SHP77 (cell line): ENCODE results near the gene MINDY3.
A peak's percentile ranks its signal among the peaks of the same experiment; 100 is the strongest.
"Not testable (repeated sequence)": the region's sequence is repeated elsewhere in the genome, so short reads cannot be mapped to it uniquely, and the experiment has no call there.

ENCODE experiments used
- DNase-seq, 2 experiments: peaks; one replicate each; lab custom pipeline; 2025; lab: John Stamatoyannopoulos, UW

MINDY3 gene

DNA sequence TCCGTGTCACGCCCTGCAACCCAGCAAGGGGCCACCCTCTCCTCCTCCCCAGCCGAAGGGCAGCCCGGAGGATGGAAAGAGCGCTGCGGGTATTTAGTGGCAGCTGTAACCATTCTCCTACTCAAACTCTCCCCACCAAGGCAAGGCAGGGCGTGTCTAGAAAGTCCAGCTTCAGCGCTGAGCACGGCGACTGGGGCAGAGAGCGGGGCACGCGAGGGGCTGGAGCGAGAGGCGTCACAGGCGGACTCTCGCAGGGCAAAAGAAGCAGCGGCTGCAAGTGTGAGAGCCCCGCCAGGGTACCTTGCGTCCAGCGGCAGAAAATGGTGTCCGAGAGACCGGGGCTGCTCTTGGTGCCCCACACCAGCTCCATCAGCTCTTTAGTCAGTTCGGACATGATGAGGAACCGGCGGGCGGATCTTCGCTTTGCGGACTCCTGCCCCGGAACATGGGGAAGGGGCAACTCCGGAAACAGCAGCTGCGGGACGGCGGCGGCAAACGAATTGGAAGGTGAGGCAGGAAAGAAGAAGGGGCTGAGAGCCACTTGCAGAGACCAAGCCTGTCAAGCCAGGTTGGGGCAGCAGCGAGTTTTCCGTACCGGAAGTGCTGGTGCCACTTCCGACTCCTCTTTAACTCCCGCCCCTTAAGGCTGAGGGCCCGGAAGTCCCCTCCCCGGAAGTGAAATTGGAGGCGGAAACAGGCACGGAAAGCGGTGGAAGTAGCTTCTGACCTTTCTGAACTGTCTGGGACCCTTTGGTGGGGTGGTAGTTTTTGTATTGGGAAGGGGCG is at the start of gene MINDY3:
Gene MINDY3 (minus strand): TSS at position 602 of the 786 bp plus-strand sequence. CDS start 208 bp downstream, at position 394.
- peak; percentile 60 to 85 for DNase-seq

DNA sequence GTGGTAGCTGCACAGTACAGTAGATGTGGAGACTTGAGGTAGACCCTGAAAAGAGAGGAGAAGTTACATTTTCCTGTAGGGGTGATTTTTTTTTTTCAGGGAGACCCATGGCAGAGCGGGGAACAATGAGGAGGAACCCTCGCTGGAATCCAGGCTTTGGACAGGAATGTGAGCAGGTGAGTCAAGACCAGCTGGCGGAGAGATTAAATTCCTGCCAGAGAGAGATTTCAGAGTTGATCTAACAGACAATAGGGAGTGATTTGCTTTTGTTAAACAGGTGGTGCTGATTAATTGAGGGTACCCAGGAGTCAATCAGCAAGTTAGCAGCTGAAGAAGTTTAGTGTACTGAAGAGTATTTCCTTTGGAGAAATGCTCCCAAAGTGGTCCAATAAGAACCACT is 41.6 kb upstream of the MINDY3 start:
- no peak for DNase-seq

DNA sequence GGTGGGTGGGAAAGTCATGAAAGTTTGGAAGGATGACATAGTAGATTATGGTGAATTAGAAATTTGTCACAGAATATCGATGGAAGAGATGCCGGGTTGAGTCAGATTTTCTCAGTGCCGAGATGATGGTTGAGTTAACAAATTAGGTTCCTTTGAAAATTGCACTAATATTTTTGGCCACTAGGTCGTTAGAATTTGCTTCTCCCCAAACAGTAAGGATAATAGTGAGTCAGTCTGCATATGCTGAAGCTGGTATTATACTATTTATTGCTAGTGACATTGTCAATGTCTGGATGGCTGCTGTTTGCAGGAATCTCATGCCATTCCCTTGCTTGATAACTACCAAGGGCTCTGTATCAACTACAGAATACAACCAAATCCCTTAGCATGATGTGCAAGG is 37.7 kb upstream of the MINDY3 start:
- no peak for DNase-seq

DNA sequence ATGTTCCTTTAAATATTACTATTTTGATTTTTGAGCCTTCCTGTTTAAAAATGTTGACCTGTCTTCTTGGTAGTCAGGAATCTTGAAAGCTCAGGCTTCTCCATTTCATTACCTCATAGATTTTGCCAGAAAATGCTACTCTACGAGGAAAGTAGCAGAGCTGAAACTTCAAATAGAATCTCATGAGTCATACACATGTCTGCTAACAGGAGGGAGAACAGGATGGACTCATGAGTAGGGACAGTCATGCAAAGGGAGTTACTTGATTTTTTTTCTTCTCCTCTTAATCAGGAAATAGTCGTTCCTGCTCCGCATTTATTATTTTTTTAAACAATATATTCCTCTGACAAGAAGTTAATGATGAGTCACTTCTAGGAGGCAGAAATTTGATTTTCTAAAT is 37.0 kb upstream of the MINDY3 start:
- no peak for DNase-seq

DNA sequence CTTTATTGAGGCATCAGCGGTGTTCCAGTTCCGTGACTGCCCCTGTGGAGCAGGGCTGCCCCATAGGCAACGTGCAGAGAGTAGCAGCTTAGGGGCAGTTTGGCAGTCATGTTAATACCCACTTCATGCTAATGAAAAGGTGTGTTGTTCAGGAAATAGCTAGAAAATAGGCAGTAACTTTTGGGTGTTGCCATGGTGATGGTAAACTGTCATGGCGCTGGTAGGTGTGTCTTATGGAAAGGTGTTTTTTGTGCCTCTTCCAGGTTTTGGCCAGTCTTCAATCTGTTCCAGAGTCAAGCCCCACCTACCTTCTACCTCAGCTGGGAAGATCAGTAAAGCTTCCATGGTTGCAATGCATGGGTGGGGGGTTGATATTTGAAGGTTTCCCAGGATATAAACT is 36.3 kb upstream of the MINDY3 start:
- DNase-seq: no peak

DNA sequence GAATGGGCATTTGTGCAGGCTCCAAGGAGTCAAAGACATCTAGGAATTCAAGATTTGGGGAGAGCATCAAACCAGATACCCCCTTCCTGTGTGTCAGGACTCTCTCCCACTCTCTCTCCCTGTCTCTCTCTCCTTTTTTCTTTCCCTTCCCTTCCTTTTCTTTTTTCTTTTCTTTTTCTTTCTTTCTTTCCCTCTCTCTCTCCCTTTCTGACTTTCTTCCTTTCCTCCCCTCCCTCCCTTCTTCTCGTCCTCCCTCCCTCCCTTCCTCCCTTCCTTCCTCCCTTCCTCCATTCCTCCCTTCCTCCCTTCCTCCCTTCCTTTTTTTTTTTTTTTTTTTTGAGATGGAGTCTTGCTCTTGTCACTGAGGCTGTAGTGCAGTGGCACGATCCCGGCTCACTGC is 24.1 kb upstream of the MINDY3 start:
- no peak for DNase-seq

DNA sequence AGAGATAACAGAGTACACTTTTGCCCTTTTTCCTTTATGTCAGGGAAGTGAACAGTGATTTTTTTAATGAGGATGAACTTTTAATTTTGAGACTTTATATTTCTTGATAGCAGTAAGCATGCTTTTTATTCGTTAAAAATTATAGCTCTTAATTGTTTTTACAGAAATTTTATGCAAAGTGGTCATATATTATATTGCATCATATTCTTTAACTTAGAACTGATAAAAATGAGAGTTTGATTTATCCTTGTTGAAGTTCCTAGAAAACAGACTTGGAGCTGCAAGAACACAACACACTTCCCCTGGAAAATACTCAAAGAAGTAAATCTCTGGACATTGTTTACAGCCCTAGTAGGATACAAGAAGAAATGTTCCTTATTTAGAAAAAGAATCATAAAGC is 21.2 kb upstream of the MINDY3 start:
- no peak for DNase-seq

DNA sequence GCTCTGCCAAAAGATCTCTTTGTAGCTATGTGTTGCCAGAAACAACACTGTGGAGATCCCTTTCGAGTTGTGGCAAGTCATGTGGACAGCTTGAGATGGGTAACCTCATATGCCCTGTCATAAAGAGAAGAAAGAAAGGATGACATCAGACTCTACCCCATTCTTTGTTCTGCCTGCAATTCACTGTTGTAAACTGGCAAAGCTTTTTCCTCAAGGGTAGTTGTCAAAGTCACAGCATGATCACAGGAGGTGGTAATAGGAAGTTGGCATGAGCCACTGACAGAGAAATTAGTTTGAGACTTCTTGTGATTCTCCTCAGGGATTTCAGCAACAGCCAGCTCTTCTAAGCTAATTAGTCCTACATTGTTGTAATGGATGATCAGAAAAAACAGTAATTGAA is 19.4 kb upstream of the MINDY3 start:
- DNase-seq: peak; percentile 38

DNA sequence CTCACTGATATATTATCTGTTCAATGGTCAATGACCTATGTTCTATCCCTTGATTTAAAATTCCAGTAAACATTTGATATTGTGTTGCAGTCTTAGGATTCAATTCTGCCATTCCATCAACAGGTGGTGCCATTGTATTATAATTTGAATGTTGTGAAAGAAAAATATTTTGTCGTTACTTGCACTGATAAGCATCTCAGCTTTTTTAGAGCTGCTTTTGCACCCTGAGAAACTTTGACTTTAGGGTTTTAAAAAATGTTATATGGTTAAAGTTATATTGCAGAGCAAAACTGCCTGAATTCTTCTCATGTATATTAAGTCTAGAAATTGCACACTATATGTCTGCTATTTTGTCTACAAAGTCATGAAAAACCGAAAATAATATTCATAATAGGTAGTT is 18.8 kb upstream of the MINDY3 start:
- DNase-seq: peak in 1 of 2 experiments; percentile 15

DNA sequence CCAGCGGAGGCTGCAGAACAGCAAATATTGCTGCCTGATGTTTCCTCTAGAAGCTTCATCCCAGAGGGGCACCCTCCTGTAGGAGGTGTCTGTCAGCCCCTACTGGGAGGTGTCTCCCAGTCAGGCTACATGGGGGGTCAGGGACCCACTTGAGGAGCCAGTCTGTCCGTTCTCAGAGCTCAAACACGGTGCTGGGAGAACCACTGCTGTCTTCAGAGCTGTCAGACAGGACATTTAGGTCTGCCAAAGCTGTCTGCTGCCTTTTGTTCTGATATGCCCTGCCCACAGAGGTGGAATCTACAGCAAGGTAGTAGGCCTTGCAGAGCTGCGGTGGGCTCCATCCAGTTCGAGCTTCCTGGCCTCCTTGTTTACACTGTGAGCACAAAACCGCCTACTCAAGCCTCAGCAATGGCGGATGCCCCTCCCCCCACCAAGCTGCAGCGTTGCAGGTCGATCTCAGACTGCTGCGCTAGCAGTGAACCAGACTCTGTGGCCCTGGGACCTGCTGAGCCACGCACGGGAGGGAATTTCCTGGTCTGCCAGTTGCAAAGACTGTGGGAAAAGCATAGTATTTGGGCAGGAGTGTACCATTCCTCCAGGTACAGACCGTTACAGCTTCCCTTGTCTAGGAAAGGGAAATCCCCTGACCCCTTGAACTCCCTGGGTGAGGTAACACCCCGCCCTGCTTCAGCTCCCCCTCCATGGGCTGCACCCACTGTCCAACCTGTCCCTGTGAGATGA is 17.7 kb upstream of the MINDY3 start:
- peak; percentile 11 to 39 for DNase-seq

DNA sequence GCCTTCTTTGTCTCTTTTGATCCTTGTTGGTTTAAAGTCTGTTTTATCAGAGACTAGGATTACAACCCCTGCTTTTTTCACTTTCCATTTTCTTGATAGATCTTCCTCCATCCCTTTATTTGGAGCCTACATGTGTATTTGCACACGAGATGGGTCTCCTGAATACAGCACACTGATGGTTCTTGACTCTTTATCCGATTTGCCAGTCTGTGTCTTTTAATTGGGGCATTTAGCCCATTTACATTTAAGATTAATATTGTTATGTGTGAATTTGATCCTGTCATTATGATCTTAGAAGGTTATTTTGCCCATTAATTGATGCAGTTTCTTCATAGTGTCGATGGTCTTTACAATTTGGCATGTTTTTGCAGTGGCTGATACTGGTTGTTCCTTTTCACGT is 16.0 kb upstream of the MINDY3 start:
- DNase-seq: not testable (repeated sequence)

DNA sequence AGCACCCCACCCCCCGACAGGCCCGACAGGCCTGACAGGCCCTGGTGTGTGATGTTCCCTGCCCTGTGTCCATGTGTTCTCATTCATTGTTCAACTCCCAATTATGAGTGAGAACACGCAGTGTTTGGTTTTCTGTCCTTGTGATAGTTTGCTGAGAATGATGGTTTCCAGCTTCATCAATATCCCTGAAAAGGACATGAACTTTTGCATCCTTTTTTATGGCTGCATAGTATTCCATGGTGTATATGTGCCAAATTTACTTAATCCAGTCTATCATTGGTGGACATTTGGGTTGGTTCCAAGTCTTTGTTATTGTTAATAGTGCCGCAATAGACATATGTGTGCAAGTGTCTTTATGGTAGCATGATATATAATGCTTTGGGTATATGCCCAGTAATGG is 12.3 kb upstream of the MINDY3 start:
- DNase-seq: not testable (repeated sequence)

DNA sequence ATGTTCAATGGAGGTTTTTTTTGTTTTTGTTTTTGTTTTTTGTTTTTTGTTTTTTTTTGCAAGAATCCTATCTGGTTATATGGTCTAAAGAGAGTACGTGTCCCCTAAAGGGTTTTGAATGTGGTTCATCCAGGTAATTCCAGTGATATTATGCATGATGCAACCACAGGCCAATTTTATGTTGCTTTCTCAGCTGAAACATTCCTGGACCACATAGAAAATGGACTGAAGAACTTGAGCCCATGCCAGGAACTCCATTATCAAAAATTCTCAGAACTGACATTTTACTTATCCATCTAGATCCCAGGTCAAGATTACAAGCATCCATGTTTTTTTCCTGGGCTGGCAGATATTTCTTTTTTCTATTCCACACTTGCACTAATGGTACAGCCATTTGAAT is 11.5 kb upstream of the MINDY3 start:
- DNase-seq: no peak

DNA sequence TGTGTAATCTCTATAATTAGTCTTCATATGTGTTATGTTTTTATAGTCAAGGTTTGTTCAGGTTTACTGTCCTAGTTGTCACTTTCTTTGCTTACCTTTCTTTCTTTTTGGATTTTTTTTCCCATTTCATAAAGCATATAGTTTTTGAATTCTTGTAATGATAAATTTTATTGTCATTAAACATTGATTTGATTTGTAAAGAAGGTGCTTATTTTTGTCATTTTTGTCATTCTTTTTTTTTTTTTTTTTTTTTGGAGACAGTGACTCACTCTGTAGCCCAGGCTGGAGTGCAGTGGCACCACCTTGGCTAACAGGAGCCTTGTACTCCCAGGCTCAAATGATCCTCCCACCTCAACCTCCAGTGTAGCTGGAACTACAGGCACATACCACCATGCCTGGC is 9.6 kb upstream of the MINDY3 start:
- no peak for DNase-seq

DNA sequence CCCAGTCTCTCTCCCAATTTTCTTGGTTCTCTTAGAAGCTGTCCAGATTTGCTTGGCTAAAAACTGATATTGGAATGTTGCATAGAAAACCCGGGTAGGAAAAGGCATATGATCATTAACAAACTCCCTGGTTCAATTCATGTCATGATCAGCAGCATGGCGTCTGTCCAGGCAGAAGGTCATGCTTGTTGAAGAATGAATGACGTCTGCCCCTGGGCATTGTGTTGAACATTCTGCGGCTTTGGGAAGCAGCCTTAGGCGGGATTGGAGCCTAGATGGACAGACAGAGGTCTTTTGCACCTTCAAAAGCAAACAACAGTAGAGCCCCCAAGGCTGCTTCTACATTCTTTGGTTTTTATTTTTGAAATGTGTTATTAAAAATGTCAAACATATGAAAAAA is 7.7 kb upstream of the MINDY3 start:
- no peak for DNase-seq

DNA sequence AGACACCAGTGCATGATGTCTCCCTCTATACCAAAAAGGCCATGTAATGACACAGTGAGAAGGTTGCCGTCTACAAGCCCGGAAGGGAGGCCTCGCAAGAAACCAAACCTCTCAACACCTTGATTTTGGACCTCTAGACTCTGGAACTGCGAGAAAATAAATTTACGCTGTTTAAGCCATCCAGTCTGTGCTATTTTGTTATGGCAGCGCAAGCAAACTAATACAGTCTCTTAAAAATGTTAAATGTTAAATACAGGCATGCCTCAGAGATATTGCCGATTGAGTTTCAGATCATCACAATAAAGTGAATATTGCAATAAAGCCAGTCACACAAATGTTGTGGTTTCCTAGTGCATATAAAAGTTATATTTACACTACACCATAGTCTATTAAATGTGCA is 5.0 kb upstream of the MINDY3 start:
- no peak for DNase-seq

DNA sequence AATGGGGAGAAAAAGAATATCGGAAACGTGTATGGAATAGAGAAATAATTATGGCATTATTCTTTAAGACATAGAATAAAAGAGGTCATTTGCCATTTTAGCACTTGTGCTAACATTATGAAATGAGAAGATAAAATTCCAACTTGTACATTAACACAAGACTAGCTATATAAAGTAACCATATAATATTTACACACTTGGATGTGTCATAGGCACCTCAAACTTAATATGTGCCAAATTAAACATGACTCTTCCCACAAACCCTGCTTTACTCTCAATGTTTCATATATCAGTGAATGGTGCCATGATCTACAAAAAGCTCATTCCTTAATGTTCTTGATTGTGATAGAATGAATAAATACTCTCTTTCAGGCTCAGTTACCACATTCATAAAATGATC is 4.1 kb upstream of the MINDY3 start:
- no peak for DNase-seq

DNA sequence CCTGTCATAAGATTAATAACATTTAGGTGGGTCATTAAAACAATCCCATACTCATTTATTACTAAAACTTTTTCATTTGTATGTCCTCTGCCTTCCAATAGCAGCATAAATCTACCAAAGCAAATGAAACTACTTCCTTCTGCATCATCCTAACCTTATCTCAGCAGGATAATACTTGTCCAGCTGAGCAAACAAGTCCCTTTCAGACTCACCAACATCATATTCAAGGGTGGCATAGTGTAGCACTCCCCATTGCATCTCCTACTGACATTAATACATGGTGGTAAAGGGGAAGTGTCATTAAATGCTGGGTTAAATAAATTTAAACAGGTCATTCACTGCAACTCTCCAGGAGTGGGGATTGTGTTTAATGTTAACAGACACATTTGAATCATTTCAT is 3.4 kb upstream of the MINDY3 start:
- peak; percentile 84 to 89 for DNase-seq

DNA sequence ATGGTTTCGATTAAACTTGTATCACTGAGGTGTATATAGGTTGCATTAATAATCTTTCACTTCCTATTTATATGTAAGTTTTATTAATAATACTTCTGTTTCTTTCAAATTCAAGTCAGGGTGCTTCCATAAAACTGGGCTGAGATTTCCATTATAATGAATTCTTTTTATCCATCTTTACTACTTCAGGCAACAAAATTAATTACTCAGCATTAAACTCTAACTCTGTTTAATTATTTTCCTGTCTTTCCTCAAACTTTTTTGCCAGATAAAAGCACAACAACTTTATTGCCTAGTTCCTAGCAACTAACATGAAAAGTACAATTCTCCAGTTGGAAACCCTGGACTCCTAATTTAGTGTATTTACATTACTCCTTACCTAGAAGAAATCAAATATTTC is 3.0 kb upstream of the MINDY3 start:
- no peak for DNase-seq

DNA sequence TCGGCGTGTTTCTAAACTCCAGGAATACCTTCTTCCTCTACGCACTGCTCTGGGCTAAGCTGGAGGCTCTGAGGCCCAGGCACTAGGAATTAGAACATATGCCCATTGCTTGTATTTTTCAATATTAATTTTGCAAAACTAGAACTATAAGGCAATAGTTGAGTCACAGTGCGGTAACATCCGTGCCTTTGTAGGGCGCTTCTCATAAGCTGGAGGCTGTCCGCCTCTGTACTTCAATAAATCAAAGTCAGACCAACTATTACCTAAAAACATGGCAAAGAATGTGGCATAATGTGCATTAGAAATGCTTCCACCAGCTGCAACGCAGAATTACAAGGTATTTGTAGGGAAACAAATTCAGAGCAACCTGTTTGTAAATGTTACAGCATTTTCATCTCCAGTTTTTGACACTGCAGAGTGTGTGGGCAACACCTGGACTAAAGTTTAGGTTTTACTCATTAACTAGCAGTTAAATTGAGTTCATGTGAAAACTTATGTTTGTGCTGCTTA is 440 bp upstream of the MINDY3 start:
- DNase-seq: no peak

DNA sequence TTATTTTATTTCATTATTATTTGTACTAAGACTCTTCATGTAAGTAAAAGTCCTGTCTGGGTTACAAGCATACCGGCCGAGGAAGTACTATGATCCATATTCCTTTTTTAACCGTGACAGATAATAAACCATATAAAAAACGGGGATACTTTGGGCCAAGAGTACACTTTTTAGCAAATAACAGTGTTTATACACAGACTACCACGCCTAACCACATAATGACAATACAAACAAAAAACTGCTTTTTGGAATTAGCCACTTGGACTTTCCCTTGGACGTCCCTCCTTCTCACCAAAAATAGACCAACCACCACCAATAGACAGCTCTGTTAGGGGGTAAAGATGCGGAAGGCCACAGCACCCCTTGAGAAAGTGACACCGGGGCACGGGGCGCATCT is 800 bp downstream of the MINDY3 start:
- no peak for DNase-seq

DNA sequence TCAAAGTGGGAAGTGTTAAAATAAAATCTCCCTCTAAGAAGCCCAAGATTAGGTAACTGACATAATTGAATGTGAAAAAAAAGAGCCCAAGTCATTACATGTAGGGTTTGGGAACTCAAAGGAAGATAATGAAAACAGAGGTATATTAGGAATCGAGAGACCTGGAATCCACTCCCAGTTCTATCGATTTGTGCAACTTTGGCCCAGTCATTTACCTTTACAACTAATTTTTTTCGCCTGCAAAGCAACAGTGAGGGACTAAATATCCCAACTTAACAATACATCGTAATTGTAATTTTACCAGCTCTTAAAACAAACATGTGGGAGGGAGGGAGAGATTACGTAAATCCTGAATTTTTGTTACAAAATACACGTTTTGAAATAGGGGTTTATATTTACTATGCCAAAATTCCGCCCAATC is 1.4 kb downstream of the MINDY3 start:
- no peak for DNase-seq

DNA sequence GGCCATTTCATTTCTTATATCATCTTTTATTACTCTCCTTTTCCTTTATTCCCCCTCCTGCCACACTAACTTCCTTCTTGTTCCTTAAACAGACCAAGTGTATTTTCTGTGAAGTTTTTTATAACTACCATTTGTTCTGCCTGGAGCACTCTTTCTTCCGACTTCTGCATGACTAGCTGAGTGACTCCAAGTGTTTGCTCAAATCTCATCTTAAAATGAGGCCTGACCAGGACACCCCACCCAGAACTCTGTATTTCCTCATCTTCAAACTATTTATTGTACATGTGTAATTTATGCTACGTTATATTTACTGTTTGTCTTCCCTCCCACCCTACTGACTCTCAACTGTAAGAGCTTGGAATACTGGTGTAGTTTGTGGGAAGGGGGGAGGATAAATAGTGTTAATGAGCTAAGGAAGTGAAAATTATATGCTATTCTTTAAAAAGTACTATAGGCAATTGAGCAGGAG is 3.2 kb downstream of the MINDY3 start:
- no peak for DNase-seq
